ENCODE measurements around the gene SHMT2. TPM values are rescaled to one million over a fixed set of nuclear protein-coding genes. Genes with fewer than 3 reads are reported as not detected.

SHMT2 gene
- total RNA-seq, 1 experiment from 2014 or later = 67.1 TPM

- intact Hi-C loops (cut with micrococcal nuclease; ENCODE audit: unreplicated experiment) = no loop called here
- Histone ChIP-seq H3K9me3 (ENCODE audit: control insufficient read depth, insufficient read depth, low read depth, low read length) (no peaks in the 10 kb centered on the region), H3K27me3 (ENCODE audit: control insufficient read depth, insufficient read depth, low read length) (no peaks in the 10 kb centered on the region), H3K4me1 (ENCODE audit: control insufficient read depth, insufficient read depth, low read length) (no peaks in the 10 kb centered on the region), H3K36me3 (ENCODE audit: control insufficient read depth, insufficient read depth, low read length) (peaks cover 8% of the 10 kb centered on the region), H3K27ac (ENCODE audit: low read length) (no peak overlapping the region), H3K4me3 (ENCODE audit: low read depth in 2 of 2, low read length in 2 of 2) (no peak overlapping the region)
- in situ Hi-C loops (cut with HindIII; ENCODE audit: low pct_unique_long_range_greater_than_20kb, low sequenced_read_pairs) = no loop called here
- no peak for DNase-seq (ENCODE audit: low read depth, low spot score)
- ChIA-PET CTCF (no interaction called here), POLR2A (no interaction called here)
- BruUV-seq (replicated peaks) = no TSS peak
- TF ChIP-seq SIN3A (IDR thresholded peaks at IDR 0.05; ENCODE audit: borderline replicate concordance, insufficient read depth, low read depth, low read length) (no peak), POLR2AphosphoS5 (IDR thresholded peaks at IDR 0.05; ENCODE audit: low read depth, low read length) (no peak), REST (IDR thresholded peaks at IDR 0.05; ENCODE audit: insufficient read depth in 1 of 2, low read depth in 2 of 2, low read length in 1 of 2) (no peak), CTCF (IDR thresholded peaks at IDR 0.05) (no peak), TCF7L2 (IDR thresholded peaks at IDR 0.05; ENCODE audit: low read depth, low read length) (no peak)
- no peak for ATAC-seq
Measured at GRCh38 chr12:57268264-57268663, 38.8 kb downstream of the SHMT2 start.

- intact Hi-C loops (cut with micrococcal nuclease; ENCODE audit: unreplicated experiment) (no loop called here), in situ Hi-C loops (cut with HindIII; ENCODE audit: low pct_unique_long_range_greater_than_20kb, low sequenced_read_pairs) (no loop called here)
- ATAC-seq = no peak
Measured at GRCh38 chr12:57270966-57271470, 41.5 kb downstream of the SHMT2 start.

More at GRCh38 chr12:57270966-57271470, 41.5 kb downstream of the SHMT2 start:
- Histone ChIP-seq H3K36me3 (ENCODE audit: control insufficient read depth, insufficient read depth, low read length) (peaks cover 8% of the 10 kb centered on the region), H3K27me3 (ENCODE audit: control insufficient read depth, insufficient read depth, low read length) (no peaks in the 10 kb centered on the region), H3K4me1 (ENCODE audit: control insufficient read depth, insufficient read depth, low read length) (no peaks in the 10 kb centered on the region), H3K9me3 (ENCODE audit: control insufficient read depth, insufficient read depth, low read depth, low read length) (no peaks in the 10 kb centered on the region), H3K27ac (ENCODE audit: low read length) (no peak overlapping the region), H3K4me3 (ENCODE audit: low read depth in 2 of 2, low read length in 2 of 2) (no peak overlapping the region)
- no peak for TF ChIP-seq SIN3A (IDR thresholded peaks at IDR 0.05; ENCODE audit: borderline replicate concordance, insufficient read depth, low read depth, low read length)
- TF ChIP-seq TCF7L2 (IDR thresholded peaks at IDR 0.05; ENCODE audit: low read depth, low read length) = no peak
- no peak; the same call in 1 of the 2 replicates for TF ChIP-seq CTCF (IDR thresholded peaks at IDR 0.05)
- no peak for TF ChIP-seq POLR2AphosphoS5 (IDR thresholded peaks at IDR 0.05; ENCODE audit: low read depth, low read length)
- no peak for TF ChIP-seq REST (IDR thresholded peaks at IDR 0.05; ENCODE audit: insufficient read depth in 1 of 2, low read depth in 2 of 2, low read length in 1 of 2)
- DNase-seq (ENCODE audit: low read depth, low spot score) = no peak
- BruUV-seq (replicated peaks) = no TSS peak
- POLR2A ChIA-PET = no interaction called here
- CTCF ChIA-PET = interaction anchor here (0.6 to 0.7 kb wide), 3 partner anchors 19 to 188 kb away, joined by 3 to 6 read pairs (median 4); no protein-coding TSS in a partner anchor

Measured in Panc1 (cell line).